Stimulated activated CD4-positive, alpha-beta T cell treated with anti-CD3 and anti-CD28 coated beads, Interleukin-12 subunit alpha, Interleukin-12 subunit beta, amount 100 ng/mL, for 4 hours (primary cell): ENCODE results near the gene ATP6AP2.
A peak's percentile ranks its signal among the peaks of the same experiment; 100 is the strongest.

Experiments used
- DNase-seq: peaks from one replicate; pipeline ENCODE4 v3.0.0-alpha.2; 2020

Gene ATP6AP2

GRCh38 chrX:40646489-40647306, 65.9 kb downstream of the ATP6AP2 start:
- DNase-seq: peak; percentile 28

- DNase-seq: peak; percentile 86
Observed at GRCh38 chrX:40647307-40648197, 66.8 kb downstream of the ATP6AP2 start, which contains the start of gene CXorf38. CXorf38 (minus strand) TSS chrX:40647561; CDS start chrX:40647520, 41 bp downstream.

- DNase-seq: peak; percentile 56
Observed at GRCh38 chrX:40651620-40652223, 71.0 kb downstream of the ATP6AP2 start.

GRCh38 chrX:40652664-40653063, 71.9 kb downstream of the ATP6AP2 start:
- no peak for DNase-seq

GRCh38 chrX:40653535-40653934, 72.8 kb downstream of the ATP6AP2 start:
- no peak for DNase-seq
